IPS DF 6.9 (cell line): ENCODE data around the gene HES2.
"Not testable (repeated sequence)": the region's sequence is repeated elsewhere in the genome, so short reads cannot be mapped to it uniquely, and the experiment has no call there.

Experiments used
- DNase-seq: peaks from one replicate; pipeline ENCODE4 v3.0.0-alpha.2; 2013; ENCODE audit warnings: low read depth, low spot score
- H3K27ac ChIP-seq: one replicate; pipeline ENCODE4 v1.5.1; 2013; ENCODE audit warnings: low read length, control low read depth
- H3K27me3 ChIP-seq: 2 replicates; pipeline ENCODE4 v1.6.1; 2013; ENCODE audit warnings: mild to moderate bottlenecking, low read length; ENCODE audit not compliant: control insufficient read depth, insufficient read depth
- H3K36me3 ChIP-seq: 2 replicates; pipeline ENCODE4 v1.6.1; 2013; ENCODE audit warnings: low read length; ENCODE audit not compliant: control insufficient read depth, insufficient read depth
- H3K4me1 ChIP-seq: 2 replicates; pipeline ENCODE4 v1.6.1; 2013; ENCODE audit warnings: low read length; ENCODE audit not compliant: control insufficient read depth, insufficient read depth
- H3K4me3 ChIP-seq: 2 replicates; pipeline ENCODE4 v1.5.1; 2013; ENCODE audit warnings: mild to moderate bottlenecking, low read length
- H3K9me3 ChIP-seq: 2 replicates; pipeline ENCODE4 v1.6.1; 2013; ENCODE audit warnings: low read length, inconsistent platforms; ENCODE audit not compliant: control insufficient read depth, insufficient read depth
- WGBS: extraction: QIAGEN DNeasy Blood & Tissue Kit; methylation state at CpG from one replicate; pipeline ENCODE4 v1.1.7; 2013; ENCODE audit warnings: mixed read lengths, missing lambda C conversion rate; ENCODE audit not compliant: insufficient read length, insufficient coverage; 5-methylcytosine and 5-hydroxymethylcytosine counted together

HES2 gene

DNA sequence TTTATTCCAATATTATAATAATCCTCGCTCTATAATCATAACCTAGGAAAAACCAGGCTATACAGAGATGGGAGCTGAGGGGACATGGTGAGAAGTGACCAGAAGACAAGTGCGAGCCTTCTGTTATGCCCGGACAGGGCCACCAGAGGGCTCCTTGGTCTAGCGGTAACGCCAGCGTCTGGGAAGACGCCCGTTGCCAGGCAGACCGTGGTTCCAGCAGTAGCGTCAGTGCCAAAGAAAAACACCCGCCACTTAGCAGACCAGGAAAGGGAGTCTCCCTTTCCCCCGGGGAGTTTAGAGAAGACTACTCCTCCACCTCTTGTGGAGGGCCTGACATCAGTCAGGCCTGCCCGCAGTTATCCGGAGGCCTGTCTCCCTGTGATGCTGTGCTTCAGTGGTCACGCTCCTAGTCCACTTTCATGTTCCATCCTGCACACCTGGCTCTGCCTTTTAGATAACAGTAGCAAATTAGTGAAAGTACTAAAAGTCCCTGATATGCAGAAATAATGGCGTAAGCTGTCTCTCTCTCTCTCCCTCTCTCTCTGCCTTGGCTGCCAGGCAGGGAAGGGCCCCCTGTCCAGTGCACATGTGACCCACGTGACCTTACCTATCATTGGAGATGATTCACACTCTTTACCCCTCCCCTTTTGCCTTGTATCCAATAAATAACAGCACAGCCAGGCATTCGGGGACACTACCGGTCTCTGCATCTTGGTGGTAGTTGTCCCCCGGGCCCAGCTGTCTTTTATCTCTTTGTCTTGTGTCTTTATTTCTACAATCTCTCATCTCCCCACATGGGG, 56.4 kb downstream of the HES2 start:
- H3K27me3 ChIP-seq, H3K4me3 ChIP-seq, H3K4me1 ChIP-seq, H3K36me3 ChIP-seq, H3K27ac ChIP-seq, DNase-seq, H3K9me3 ChIP-seq: not testable (repeated sequence)
- WGBS = no CpG with 5 or more reads among the region's 20 CpGs
